Small intestine (tissue), 7 donors: ENCODE results near the gene LRIF1. TPM values are rescaled to one million over a fixed set of nuclear protein-coding genes. Genes with fewer than 3 reads are reported as not detected.
A peak's percentile ranks its signal among the peaks of the same experiment; 100 is the strongest.

Experiments used
- DNase-seq, 2 donors: peaks; one replicate each; pipeline versions ENCODE4 v3.0.0 to v3.0.0-alpha.2; 2013
- FAIRE-seq: peaks from 2 replicates; lab custom pipeline; 2012; peaks lifted over from hg19 to GRCh38; lab: Jason Lieb, UNC
- H3K27ac ChIP-seq, 3 donors: one replicate each; pipeline ENCODE4 v1.5.1; 2013; ENCODE audit warnings: low read length in 2 of 3, mild to moderate bottlenecking in 2 of 3, control low read depth in 1 of 3, inconsistent platforms in 1 of 3, low read depth in 1 of 3, moderate library complexity in 1 of 3
- H3K27me3 ChIP-seq, 3 donors: one replicate each; pipeline ENCODE4 v1.6.1; 2013; ENCODE audit warnings: low read length in 3 of 3, inconsistent platforms in 1 of 3; ENCODE audit not compliant: control insufficient read depth in 3 of 3, insufficient read depth in 3 of 3
- H3K36me3 ChIP-seq, 3 donors: one replicate each; pipeline ENCODE4 v1.6.1; 2013; ENCODE audit warnings: low read length in 3 of 3, inconsistent platforms in 1 of 3, low read depth in 1 of 3, mild to moderate bottlenecking in 1 of 3, moderate library complexity in 1 of 3; ENCODE audit not compliant: control insufficient read depth in 3 of 3, insufficient read depth in 2 of 3
- H3K4me1 ChIP-seq, 3 donors: one replicate each; pipeline ENCODE4 v1.6.1; 2013; ENCODE audit warnings: low read length in 2 of 3, inconsistent platforms in 1 of 3, low read depth in 1 of 3, mild to moderate bottlenecking in 1 of 3, moderate library complexity in 1 of 3; ENCODE audit not compliant: control insufficient read depth in 3 of 3, insufficient read depth in 2 of 3
- H3K4me3 ChIP-seq, 3 donors: one replicate each; pipeline ENCODE4 v1.5.1; 2013; ENCODE audit warnings: low read length in 3 of 3, control low read depth in 1 of 3, inconsistent platforms in 1 of 3, low read depth in 1 of 3, mild to moderate bottlenecking in 1 of 3, moderate library complexity in 1 of 3
- H3K9me3 ChIP-seq, 2 donors: one replicate each; pipeline ENCODE4 v1.6.1; 2013; ENCODE audit warnings: low read depth in 1 of 2, low read length in 1 of 2; ENCODE audit not compliant: control insufficient read depth in 2 of 2, insufficient read depth in 1 of 2
- WGBS, 3 donors: extraction: QIAGEN DNeasy Blood & Tissue Kit; methylation state at CpG; one replicate each; pipeline ENCODE4 v1.1.7; 2013; 5-methylcytosine and 5-hydroxymethylcytosine counted together
- polyA plus RNA-seq, 4 donors: library from polyadenylated mRNA; stranded (reverse) in 3 of 4; unstranded in 1 of 4; fragments of 200-250 nt in 3 of 4; fragments of 120-200 nt in 1 of 4; gene quantifications; one replicate each; pipeline versions ENCODE4 v1.2.1 to v1.2.3, GENCODE V29; 2013
- donor health status: healthy with polysubstance abuse.
- donor health status: control.
- donor health status: control.
- donor health status: Bipolar disorder and iron deficiency.
- donor health status: healthy.

Gene LRIF1
- polyA plus RNA-seq, 4 donors, result 7.3 to 15.9 (median 9.1) TPM

DNA sequence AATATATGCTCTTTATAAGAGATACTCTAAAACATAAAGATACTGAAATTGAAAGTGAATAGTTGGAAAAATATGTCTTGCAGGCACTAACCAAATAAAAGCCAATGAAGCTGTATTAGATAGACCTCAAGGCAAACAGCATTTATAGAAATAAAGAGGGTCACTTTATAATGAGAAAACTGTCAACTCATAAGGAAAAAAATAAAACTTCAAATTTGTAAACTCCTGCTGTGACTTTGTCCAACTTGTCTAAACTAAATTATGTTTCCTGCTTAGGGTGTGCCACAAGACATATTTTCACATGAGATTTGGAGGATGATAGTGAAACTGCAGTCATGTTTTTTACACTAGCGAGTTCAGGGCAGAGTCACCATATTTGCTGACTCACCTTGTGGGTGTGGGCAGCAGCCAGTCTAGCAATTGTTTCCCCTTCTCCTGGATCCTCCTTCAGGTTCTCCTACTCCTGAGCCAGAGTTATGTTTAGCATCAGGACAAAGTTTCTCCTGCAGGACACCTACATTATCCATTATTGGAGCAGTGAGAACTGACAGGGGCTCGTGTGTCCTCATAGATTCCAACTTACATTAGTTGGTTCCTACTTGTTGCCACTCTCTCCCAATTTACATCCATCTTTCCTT lies 46.9 kb downstream of the LRIF1 start:
- 16 to 27% (median 20%) methylated on average over 2 of the region's 2 CpGs for WGBS, 3 donors
- no peak overlapping the region for H3K4me3 ChIP-seq
- DNase-seq (peak in 1 of 2 donors; percentile 17), FAIRE-seq (no peak)
- no peak overlapping the region for H3K27ac ChIP-seq
- no peaks in the 10 kb centered on the region for H3K4me1 ChIP-seq
- H3K27me3 ChIP-seq, result no peaks in the 10 kb centered on the region
- no peaks in the 10 kb centered on the region for H3K9me3 ChIP-seq
- no peaks in the 10 kb centered on the region for H3K36me3 ChIP-seq

DNA sequence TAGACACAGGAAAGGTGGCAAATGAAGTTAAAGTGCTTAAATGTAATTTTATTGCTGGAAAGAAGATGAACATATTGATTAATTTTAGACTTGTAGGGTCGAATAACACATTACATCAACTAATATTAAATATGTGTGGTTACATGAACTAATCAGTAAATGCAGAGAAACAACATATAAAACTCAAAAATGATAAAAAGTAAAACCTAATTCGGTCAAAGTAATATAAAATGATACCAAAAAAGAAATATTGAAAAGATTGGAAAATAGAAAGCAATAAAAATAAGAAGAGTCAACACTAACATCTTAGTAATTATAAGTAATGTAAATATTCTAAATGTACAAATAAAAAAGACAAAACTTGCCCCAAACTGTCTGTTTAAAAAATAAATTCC lies 47.5 kb downstream of the LRIF1 start:
- Histone ChIP-seq H3K4me3 (no peak overlapping the region), H3K4me1 (no peaks in the 10 kb centered on the region), H3K9me3 (no peaks in the 10 kb centered on the region), H3K27ac (no peak overlapping the region), H3K27me3 (no peaks in the 10 kb centered on the region), H3K36me3 (no peaks in the 10 kb centered on the region)
- no peak for DNase-seq
- FAIRE-seq, result peak; percentile 87
- WGBS, 3 donors, result 74 to 83% (median 78%) methylated on average over 2 of the region's 2 CpGs

DNA sequence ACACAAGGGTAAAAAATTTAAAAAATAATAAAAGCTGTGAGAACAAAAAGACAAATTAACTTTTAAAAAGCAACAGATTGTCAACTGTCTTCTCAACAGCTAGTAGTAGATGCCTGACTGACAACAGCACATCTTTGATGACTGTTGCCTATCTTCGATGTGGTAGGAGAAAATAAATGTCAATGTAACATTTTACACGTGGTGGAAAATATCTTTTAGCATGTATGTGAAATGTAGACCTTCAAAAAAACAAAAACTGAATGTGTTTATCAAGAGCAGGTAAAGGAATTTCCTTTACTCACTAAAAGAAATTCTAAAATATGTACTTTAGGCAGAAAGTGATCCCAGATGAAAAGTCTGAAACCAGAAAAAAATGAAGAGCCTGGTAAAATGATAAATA lies 47.9 kb downstream of the LRIF1 start:
- DNase-seq (no peak), FAIRE-seq (no peak)
- Histone ChIP-seq H3K27ac (no peak overlapping the region), H3K36me3 (no peaks in the 10 kb centered on the region), H3K27me3 (no peaks in the 10 kb centered on the region), H3K4me3 (no peak overlapping the region), H3K9me3 (no peaks in the 10 kb centered on the region), H3K4me1 (no peaks in the 10 kb centered on the region)
- 71 to 82% (median 73%) methylated on average over 2 of the region's 2 CpGs for WGBS, 3 donors

DNA sequence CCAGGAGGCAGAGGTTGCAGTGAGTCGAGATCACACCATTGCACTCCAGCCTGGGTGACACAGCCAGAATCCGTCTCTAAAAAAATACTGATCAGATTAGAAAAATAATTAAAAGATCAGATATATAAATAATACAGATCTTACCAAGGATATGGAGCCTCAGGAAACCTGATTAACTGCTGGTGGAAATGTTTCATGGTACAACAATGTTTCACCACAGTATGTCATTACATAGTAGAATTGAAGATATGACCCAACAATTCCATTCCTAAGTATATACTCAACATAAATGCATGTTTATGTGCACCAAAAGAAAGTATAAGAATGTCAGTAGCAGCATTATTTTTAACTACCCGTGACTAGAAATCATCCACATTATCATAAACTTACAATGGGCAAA lies 49.0 kb downstream of the LRIF1 start:
- Histone ChIP-seq H3K9me3 (no peaks in the 10 kb centered on the region), H3K27ac (no peak overlapping the region), H3K4me1 (no peaks in the 10 kb centered on the region), H3K4me3 (no peak overlapping the region), H3K36me3 (no peaks in the 10 kb centered on the region), H3K27me3 (no peaks in the 10 kb centered on the region)
- FAIRE-seq (no peak), DNase-seq (no peak)
- 87 to 91% (median 91%) methylated on average over 3 of the region's 3 CpGs for WGBS, 3 donors

DNA sequence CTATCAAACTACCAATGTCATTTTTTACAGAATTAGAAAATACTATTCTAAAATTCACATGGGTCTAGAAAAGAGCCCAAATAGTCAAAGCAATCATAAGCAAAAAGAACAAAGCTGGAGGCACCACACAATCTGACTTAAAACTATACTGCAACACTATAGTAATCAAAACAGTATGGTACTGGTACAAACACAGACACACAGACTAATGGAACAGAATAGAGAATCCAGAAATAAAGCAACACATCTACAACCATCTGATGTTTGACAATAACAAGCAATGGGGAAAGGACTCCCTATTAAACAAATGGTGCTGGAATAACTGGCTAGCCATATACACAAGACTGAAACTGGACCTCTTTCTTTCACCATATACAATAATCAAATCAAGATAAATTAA lies 50.9 kb downstream of the LRIF1 start:
- no peaks in the 10 kb centered on the region for H3K36me3 ChIP-seq
- H3K4me1 ChIP-seq, result no peaks in the 10 kb centered on the region
- no peak overlapping the region for H3K4me3 ChIP-seq
- H3K9me3 ChIP-seq, result no peaks in the 10 kb centered on the region
- DNase-seq (no peak), FAIRE-seq (no peak)
- no peak overlapping the region for H3K27ac ChIP-seq
- H3K27me3 ChIP-seq, result no peaks in the 10 kb centered on the region

DNA sequence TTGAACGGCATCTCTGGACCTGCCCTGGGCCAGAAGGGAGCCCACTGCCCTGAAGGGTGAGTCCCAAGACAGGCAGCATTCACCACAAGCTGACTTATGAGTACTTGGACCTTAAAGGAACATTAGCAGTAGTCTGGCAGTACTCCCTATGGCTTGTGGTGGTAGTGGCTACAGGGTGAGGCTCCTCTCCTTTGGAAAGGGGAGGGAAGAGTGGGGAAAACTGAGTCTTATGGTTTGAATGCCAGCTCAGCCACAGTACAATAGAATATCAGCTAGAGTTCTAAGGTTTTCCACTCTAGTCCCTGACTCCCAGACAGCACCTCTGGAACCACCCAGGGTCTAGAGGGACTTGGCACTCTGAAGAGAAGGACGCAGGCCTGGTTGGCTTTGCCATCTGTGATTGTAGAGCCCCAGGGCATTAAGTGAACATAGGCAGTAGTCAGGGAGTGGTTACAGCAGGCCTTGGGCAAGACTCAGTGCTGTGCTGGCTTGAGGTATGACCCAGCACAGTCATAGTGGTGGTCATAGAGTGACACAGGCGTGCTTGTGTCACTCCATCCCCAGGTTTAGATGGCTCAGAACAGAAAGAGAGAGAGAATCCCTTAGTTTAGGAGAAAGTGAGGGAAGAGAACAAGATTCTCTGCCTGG lies 59.7 kb downstream of the LRIF1 start:
- FAIRE-seq, result no peak

DNA sequence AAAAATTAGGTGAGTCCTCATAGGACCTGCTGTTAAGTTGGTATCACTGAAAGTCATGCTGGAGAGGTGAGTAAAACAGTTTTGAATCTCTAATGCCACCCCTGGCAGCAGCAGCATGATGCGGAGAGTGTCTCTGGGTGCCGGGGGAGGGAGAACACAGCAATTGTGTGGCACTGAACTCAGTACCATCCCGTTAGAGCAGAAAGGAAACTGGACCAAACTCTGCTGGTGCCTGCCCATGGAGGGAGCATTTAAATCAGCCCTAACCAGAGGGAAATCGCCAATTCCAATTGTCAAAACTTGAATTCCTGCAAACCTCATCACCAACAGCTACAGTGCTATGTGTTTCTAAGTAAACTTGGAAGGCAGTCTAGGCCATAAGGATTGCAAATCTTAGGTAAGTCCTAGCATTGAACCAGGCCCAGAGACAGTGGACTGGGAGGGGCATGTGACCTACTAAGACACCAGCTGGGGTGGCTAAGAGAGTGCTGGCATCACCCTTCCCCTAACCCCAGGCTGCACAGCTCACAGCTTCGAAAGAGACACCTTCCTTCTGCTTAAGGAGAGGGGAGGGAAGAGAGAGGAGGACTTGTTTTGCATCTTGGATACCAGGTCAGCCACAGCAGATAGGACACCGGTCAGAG lies 60.8 kb downstream of the LRIF1 start:
- Histone ChIP-seq H3K4me3 (no peak overlapping the region), H3K27ac (no peak overlapping the region), H3K4me1 (no peaks in the 10 kb centered on the region), H3K9me3 (no peaks in the 10 kb centered on the region), H3K36me3 (no peaks in the 10 kb centered on the region), H3K27me3 (no peaks in the 10 kb centered on the region)
- DNase-seq, result no peak
- no peak for FAIRE-seq
- WGBS, 3 donors, result 73 to 83% (median 81%) methylated on average over 6 of the region's 6 CpGs

More for the DNA sequence above, 59.7 kb downstream of the LRIF1 start:
- no peaks in the 10 kb centered on the region for H3K9me3 ChIP-seq
- no peak for DNase-seq
- 74 to 83% (median 80%) methylated on average over 3 of the region's 3 CpGs for WGBS, 3 donors
- H3K27ac ChIP-seq, result no peak overlapping the region
- H3K27me3 ChIP-seq, result no peaks in the 10 kb centered on the region
- H3K4me3 ChIP-seq, result no peak overlapping the region
- H3K4me1 ChIP-seq, result no peaks in the 10 kb centered on the region
- no peaks in the 10 kb centered on the region for H3K36me3 ChIP-seq

DNA sequence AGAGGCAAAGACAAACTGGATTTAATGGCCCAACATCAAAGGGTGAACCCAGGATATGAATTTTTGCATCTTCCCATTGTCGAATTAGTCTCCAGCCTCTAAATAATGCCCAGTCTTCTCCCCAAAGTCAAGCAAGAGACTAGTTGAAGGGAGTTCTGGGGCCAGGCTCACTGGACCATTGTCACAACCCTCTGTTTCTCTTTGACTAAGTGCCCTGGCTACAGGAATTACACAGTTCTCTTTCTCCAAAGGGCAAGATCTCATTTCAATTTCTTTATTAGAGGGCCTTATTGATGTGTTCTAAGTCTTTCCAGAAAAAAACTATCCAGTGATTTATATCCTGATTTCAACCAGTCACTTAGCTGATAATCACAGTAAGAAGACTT lies 64.3 kb downstream of the LRIF1 start:
- Histone ChIP-seq H3K9me3 (no peaks in the 10 kb centered on the region), H3K4me3 (no peak overlapping the region), H3K27me3 (no peaks in the 10 kb centered on the region), H3K27ac (no peak overlapping the region), H3K36me3 (no peaks in the 10 kb centered on the region), H3K4me1 (no peaks in the 10 kb centered on the region)
- 74 to 91% (median 86%) methylated on average over 1 of the region's 1 CpG for WGBS, 3 donors
- DNase-seq (no peak), FAIRE-seq (no peak)
